HepG2 (cell line): ENCODE results near the gene MISP3. TPM values are rescaled to one million over a fixed set of nuclear protein-coding genes. Genes with fewer than 3 reads are reported as not detected.

Experiments
- ADNP ChIP-seq: sonication (generic); formaldehyde crosslinking; IDR thresholded peaks from 2 replicates; pipeline ENCODE4 v1.4.0; 2020; ENCODE audit warnings: missing genetic modification reagents
- DMAP1 ChIP-seq: IDR thresholded peaks from 2 replicates; pipeline ENCODE4 v1.6.1; 2016
- HDAC1 ChIP-seq: sonication (generic); formaldehyde crosslinking; IDR thresholded peaks from 2 replicates; pipeline ENCODE4 v1.5.1; 2020; ENCODE audit warnings: mild to moderate bottlenecking, missing genetic modification reagents
- MYNN ChIP-seq: sonication (generic); formaldehyde crosslinking; IDR thresholded peaks from 2 replicates; pipeline ENCODE4 v1.4.0; 2020; ENCODE audit warnings: mild to moderate bottlenecking, low read depth, missing genetic modification reagents
- NFE2L2 ChIP-seq: fragments of 150-350 bp; IDR thresholded peaks from 2 replicates; pipeline ENCODE4 v1.6.1; 2014; ENCODE audit warnings: low read length
- NRL ChIP-seq: sonication (generic); formaldehyde crosslinking; IDR thresholded peaks from 2 replicates; pipeline ENCODE4 v1.5.0; 2020; ENCODE audit warnings: missing genetic modification reagents, mild to moderate bottlenecking, moderate library complexity, borderline replicate concordance
- POLR2G ChIP-seq: fragments of 200-400 bp; formaldehyde crosslinking; IDR thresholded peaks from 2 replicates; pipeline ENCODE4 v1.6.1; 2018; ENCODE audit warnings: mild to moderate bottlenecking, low read depth, low read length, moderate library complexity
- PRPF4 ChIP-seq: fragments of 200-400 bp; formaldehyde crosslinking; IDR thresholded peaks from 2 replicates; pipeline ENCODE4 v1.6.1; 2016; ENCODE audit warnings: low read length, low read depth; ENCODE audit not compliant: poor library complexity, severe bottlenecking
- REXO4 ChIP-seq: sonication (generic); formaldehyde crosslinking; IDR thresholded peaks from 2 replicates; pipeline ENCODE4 v1.8.0; 2022; ENCODE audit warnings: missing genetic modification reagents, mild to moderate bottlenecking, borderline replicate concordance
- RFX3 ChIP-seq: IDR thresholded peaks from 2 replicates; pipeline ENCODE4 v1.6.1; 2016; ENCODE audit warnings: missing biosample characterization, missing genetic modification reagents
- ZC3H4 ChIP-seq: sonication (generic); formaldehyde crosslinking; IDR thresholded peaks from 2 replicates; pipeline ENCODE4 v1.4.0; 2020; ENCODE audit warnings: missing genetic modification reagents, borderline replicate concordance
- ZFYVE20 ChIP-seq: sonication (generic); formaldehyde crosslinking; IDR thresholded peaks from 2 replicates; pipeline ENCODE4 v1.8.0; 2023; ENCODE audit warnings: low read depth, mild to moderate bottlenecking, moderate library complexity, missing genetic modification reagents, borderline replicate concordance
- ZNF282 ChIP-seq: fragments of 450-650 bp; IDR thresholded peaks from 2 replicates; pipeline ENCODE4 v1.6.1; 2018; ENCODE audit not compliant: partially characterized antibody
- ZNF451 ChIP-seq: sonication (generic); formaldehyde crosslinking; IDR thresholded peaks from 2 replicates; pipeline ENCODE4 v1.5.0; 2020; ENCODE audit warnings: mild to moderate bottlenecking, missing genetic modification reagents
- ZNF496 ChIP-seq: sonication (generic); formaldehyde crosslinking; IDR thresholded peaks from 2 replicates; pipeline ENCODE4 v1.8.1; 2023; ENCODE audit warnings: mild to moderate bottlenecking, moderate library complexity, missing genetic modification reagents; ENCODE audit not compliant: insufficient replicate concordance
- ZNF543 ChIP-seq: sonication (generic); formaldehyde crosslinking; IDR thresholded peaks from 2 replicates; pipeline ENCODE4 v1.4.0; 2020; ENCODE audit warnings: mild to moderate bottlenecking, missing genetic modification reagents
- ZNF557 ChIP-seq: sonication (generic); formaldehyde crosslinking; IDR thresholded peaks from 2 replicates; pipeline ENCODE4 v1.4.0; 2020; ENCODE audit warnings: missing genetic modification reagents
- ZNF629 ChIP-seq: sonication (generic); formaldehyde crosslinking; conservative IDR thresholded peaks from 2 replicates; pipeline ENCODE4 v1.5.0; 2020; ENCODE audit warnings: missing genetic modification reagents
- ZSCAN25 ChIP-seq: sonication (generic); formaldehyde crosslinking; IDR thresholded peaks from 2 replicates; pipeline ENCODE4 v1.8.0; 2022; ENCODE audit warnings: mild to moderate bottlenecking, missing genetic modification reagents
- ZSCAN30 ChIP-seq: sonication (generic); formaldehyde crosslinking; IDR thresholded peaks from 2 replicates; pipeline ENCODE4 v1.5.0; 2020; ENCODE audit warnings: mild to moderate bottlenecking, missing genetic modification reagents
- polyA plus RNA-seq, 8 experiments: library from polyadenylated mRNA; depleted of rRNA in 3 of 8; stranded (reverse) in 7 of 8; unstranded in 1 of 8; fragments of >200 nt; fragmentation: Illumina TruSeq in 4 of 8; extraction: Trizol in 4 of 8; gene quantifications; 2 replicates each; pipeline versions ENCODE4 v1.2.1 to v1.2.3, GENCODE V29; 2011 to 2016; ENCODE audit warnings: low read depth in 4 of 8, missing spikeins in 1 of 8, mixed read lengths in 1 of 8; ENCODE audit not compliant: insufficient read depth in 1 of 8
- total RNA-seq, 5 experiments: library from RNA; depleted of rRNA; stranded (reverse); fragments of >200 nt; fragmentation: Illumina TruSeq; extraction: Trizol; gene quantifications; 2 replicates each; pipeline ENCODE4 v1.2.3, GENCODE V29; 2016; ENCODE audit warnings: low read depth in 1 of 5
- TF ChIP-seq, protein P1 (sequence below): sonication (generic); formaldehyde crosslinking; IDR thresholded peaks from 2 replicates; pipeline ENCODE4 v1.5.0; 2020; ENCODE audit warnings: mild to moderate bottlenecking, missing genetic modification reagents
- TF ChIP-seq, protein P2 (sequence below): sonication (generic); formaldehyde crosslinking; IDR thresholded peaks from 2 replicates; pipeline ENCODE4 v1.4.0; 2020; ENCODE audit warnings: missing genetic modification reagents
- TF ChIP-seq, protein P3 (sequence below): sonication (generic); formaldehyde crosslinking; IDR thresholded peaks from 2 replicates; pipeline ENCODE4 v1.4.0; 2020; ENCODE audit warnings: missing genetic modification reagents

The MISP3 gene
- total and polyA plus RNA-seq, 2 of the 13 experiments (the other 11 are each of a cell fraction or from before 2014, with no cell fraction given), result 2.5 to 5.4 TPM

DNA sequence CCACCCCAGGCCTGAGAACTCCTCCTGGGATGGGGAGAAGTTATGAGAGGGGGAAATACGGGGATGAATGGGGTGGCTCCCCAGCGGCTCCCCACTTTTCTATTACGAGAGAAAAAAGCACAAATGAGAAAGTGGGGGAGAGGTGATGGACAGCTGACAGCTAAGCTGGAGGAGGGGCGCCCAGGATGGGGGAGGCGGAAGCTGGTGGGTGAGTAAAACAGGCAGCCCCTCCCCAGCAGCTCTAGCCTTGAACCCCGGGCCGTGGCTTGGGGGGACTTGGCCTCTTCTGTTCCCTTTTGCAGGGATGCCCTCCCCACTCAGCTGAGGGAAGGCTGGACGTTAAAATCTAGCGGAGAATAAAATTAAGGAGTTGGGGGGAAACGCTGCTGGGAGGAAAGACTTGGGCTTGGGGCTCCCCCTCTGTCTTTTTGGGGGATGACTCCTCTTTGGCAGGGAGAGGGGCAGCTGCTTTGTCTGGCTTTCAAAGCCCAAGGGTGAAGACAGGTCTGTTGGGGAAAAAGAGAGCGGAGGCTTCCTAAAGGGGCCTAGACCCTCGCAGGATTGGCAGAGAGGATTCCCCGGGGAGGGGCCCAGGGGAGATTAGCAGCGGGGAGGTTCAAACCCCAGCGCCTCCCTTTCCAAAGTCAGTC, 19.4 kb downstream of the MISP3 start (continued):
- no peak for TF ChIP-seq ZNF496 (CRISPR knock-in tag)
- TF ChIP-seq PRPF4, result no peak
- no peak for TF ChIP-seq ZNF543 (CRISPR knock-in tag)
- TF ChIP-seq HDAC1 (CRISPR knock-in tag), result 0 out of 2 replicates have a peak, but pooled peaks have one; percentile 41
- no peak for TF ChIP-seq NFE2L2
- TF ChIP-seq, protein P1, sequence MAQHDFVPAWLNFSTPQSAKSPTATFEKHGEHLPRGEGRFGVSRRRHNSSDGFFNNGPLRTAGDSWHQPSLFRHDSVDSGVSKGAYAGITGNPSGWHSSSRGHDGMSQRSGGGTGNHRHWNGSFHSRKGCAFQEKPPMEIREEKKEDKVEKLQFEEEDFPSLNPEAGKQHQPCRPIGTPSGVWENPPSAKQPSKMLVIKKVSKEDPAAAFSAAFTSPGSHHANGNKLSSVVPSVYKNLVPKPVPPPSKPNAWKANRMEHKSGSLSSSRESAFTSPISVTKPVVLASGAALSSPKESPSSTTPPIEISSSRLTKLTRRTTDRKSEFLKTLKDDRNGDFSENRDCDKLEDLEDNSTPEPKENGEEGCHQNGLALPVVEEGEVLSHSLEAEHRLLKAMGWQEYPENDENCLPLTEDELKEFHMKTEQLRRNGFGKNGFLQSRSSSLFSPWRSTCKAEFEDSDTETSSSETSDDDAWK (CRISPR knock-in tag), result no peak
- TF ChIP-seq, protein P2, sequence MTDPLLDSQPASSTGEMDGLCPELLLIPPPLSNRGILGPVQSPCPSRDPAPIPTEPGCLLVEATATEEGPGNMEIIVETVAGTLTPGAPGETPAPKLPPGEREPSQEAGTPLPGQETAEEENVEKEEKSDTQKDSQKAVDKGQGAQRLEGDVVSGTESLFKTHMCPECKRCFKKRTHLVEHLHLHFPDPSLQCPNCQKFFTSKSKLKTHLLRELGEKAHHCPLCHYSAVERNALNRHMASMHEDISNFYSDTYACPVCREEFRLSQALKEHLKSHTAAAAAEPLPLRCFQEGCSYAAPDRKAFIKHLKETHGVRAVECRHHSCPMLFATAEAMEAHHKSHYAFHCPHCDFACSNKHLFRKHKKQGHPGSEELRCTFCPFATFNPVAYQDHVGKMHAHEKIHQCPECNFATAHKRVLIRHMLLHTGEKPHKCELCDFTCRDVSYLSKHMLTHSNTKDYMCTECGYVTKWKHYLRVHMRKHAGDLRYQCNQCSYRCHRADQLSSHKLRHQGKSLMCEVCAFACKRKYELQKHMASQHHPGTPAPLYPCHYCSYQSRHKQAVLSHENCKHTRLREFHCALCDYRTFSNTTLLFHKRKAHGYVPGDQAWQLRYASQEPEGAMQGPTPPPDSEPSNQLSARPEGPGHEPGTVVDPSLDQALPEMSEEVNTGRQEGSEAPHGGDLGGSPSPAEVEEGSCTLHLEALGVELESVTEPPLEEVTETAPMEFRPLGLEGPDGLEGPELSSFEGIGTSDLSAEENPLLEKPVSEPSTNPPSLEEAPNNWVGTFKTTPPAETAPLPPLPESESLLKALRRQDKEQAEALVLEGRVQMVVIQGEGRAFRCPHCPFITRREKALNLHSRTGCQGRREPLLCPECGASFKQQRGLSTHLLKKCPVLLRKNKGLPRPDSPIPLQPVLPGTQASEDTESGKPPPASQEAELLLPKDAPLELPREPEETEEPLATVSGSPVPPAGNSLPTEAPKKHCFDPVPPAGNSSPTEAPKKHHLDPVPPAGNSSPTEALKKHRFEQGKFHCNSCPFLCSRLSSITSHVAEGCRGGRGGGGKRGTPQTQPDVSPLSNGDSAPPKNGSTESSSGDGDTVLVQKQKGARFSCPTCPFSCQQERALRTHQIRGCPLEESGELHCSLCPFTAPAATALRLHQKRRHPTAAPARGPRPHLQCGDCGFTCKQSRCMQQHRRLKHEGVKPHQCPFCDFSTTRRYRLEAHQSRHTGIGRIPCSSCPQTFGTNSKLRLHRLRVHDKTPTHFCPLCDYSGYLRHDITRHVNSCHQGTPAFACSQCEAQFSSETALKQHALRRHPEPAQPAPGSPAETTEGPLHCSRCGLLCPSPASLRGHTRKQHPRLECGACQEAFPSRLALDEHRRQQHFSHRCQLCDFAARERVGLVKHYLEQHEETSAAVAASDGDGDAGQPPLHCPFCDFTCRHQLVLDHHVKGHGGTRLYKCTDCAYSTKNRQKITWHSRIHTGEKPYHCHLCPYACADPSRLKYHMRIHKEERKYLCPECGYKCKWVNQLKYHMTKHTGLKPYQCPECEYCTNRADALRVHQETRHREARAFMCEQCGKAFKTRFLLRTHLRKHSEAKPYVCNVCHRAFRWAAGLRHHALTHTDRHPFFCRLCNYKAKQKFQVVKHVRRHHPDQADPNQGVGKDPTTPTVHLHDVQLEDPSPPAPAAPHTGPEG (CRISPR knock-in tag), result no peak
- no peak for TF ChIP-seq ZC3H4 (CRISPR knock-in tag)
- TF ChIP-seq RFX3 (CRISPR knock-in tag), result no peak
- TF ChIP-seq ADNP (CRISPR knock-in tag), result no peak
- no peak for TF ChIP-seq ZSCAN25 (CRISPR knock-in tag)
- no peak for TF ChIP-seq NRL (CRISPR knock-in tag)
- TF ChIP-seq ZNF451, result no peak
- TF ChIP-seq MYNN (CRISPR knock-in tag), result no peak
- TF ChIP-seq ZSCAN30 (CRISPR knock-in tag), result no peak
- TF ChIP-seq REXO4 (CRISPR knock-in tag), result no peak
- no peak for TF ChIP-seq ZNF282
- no peak for TF ChIP-seq ZNF629 (CRISPR knock-in tag)
- 0 out of 2 replicates have a peak, but pooled peaks have one; percentile 1 for TF ChIP-seq DMAP1 (CRISPR knock-in tag)
- no peak for TF ChIP-seq ZNF557 (CRISPR knock-in tag)
- TF ChIP-seq, protein P3, sequence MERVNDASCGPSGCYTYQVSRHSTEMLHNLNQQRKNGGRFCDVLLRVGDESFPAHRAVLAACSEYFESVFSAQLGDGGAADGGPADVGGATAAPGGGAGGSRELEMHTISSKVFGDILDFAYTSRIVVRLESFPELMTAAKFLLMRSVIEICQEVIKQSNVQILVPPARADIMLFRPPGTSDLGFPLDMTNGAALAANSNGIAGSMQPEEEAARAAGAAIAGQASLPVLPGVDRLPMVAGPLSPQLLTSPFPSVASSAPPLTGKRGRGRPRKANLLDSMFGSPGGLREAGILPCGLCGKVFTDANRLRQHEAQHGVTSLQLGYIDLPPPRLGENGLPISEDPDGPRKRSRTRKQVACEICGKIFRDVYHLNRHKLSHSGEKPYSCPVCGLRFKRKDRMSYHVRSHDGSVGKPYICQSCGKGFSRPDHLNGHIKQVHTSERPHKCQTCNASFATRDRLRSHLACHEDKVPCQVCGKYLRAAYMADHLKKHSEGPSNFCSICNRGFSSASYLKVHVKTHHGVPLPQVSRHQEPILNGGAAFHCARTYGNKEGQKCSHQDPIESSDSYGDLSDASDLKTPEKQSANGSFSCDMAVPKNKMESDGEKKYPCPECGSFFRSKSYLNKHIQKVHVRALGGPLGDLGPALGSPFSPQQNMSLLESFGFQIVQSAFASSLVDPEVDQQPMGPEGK, result peak; percentile 58
- no peak for TF ChIP-seq ZFYVE20 (CRISPR knock-in tag)
- no peak for TF ChIP-seq POLR2G
